Panc1 (cell line): Measurements from ENCODE around the gene RASGRP3. TPM values are rescaled to one million over a fixed set of nuclear protein-coding genes. Genes with fewer than 3 reads are reported as not detected.

Experiments
- ATAC-seq: fragments of 200-7000 bp; cut with Tn5 transposase; 2 replicates; pipeline ENCODE4 v1.9.1; 2020; ENCODE audit warnings: mild to moderate bottlenecking, moderate library complexity
- BruUV-seq: library from RNA; stranded (reverse); fragments of 400-500 nt; replicated peaks from 2 replicates; lab custom pipeline; 2021; lab: Mats Ljungman, UMichigan
- CTCF ChIA-PET: fragments of 300-600 bp; sonication (Branson Sonifier 250); formaldehyde crosslinking; loops from one replicate; lab custom pipeline; 2022; ENCODE audit warnings: antibody characterized with exemption; lab: Charles Lee
- POLR2A ChIA-PET: fragments of 300-600 bp; sonication (Branson Sonifier 250); formaldehyde crosslinking; loops from one replicate; lab custom pipeline; 2022; ENCODE audit warnings: antibody characterized with exemption; lab: Charles Lee
- DNase-seq: peaks from one replicate; pipeline ENCODE4 v3.0.0-alpha.2; 2010; ENCODE audit warnings: low read depth, low spot score
- H3K27ac ChIP-seq: 2 replicates; pipeline ENCODE4 v1.5.1; 2011; ENCODE audit warnings: mild to moderate bottlenecking, low read length, inconsistent platforms
- H3K27me3 ChIP-seq: fragments of 200-500 bp; sonication (Bioruptor generic); 2 replicates; pipeline ENCODE4 v1.6.0; 2014; ENCODE audit warnings: low read length, inconsistent platforms; ENCODE audit not compliant: control insufficient read depth, insufficient read depth
- H3K36me3 ChIP-seq: fragments of 200-500 bp; sonication (Bioruptor generic); 2 replicates; pipeline ENCODE4 v1.5.1; 2014; ENCODE audit warnings: inconsistent platforms, mild to moderate bottlenecking, low read length, moderate library complexity; ENCODE audit not compliant: control insufficient read depth, insufficient read depth
- H3K4me1 ChIP-seq: 2 replicates; pipeline ENCODE4 v1.5.1; 2011; ENCODE audit warnings: inconsistent platforms, mild to moderate bottlenecking, low read length, moderate library complexity; ENCODE audit not compliant: control insufficient read depth, insufficient read depth
- H3K4me3 ChIP-seq, 2 experiments: 2 replicates each; pipeline ENCODE4 v1.5.1; 2011 to 2012; ENCODE audit warnings: low read depth in 2 of 2, low read length in 2 of 2, mild to moderate bottlenecking in 2 of 2, inconsistent platforms in 1 of 2, moderate library complexity in 1 of 2
- H3K9me3 ChIP-seq: fragments of 200-500 bp; sonication (Bioruptor generic); 2 replicates; pipeline ENCODE4 v1.5.1; 2014; ENCODE audit warnings: low read depth, mild to moderate bottlenecking, inconsistent platforms, low read length, moderate library complexity; ENCODE audit not compliant: control insufficient read depth, insufficient read depth
- POLR2AphosphoS5 ChIP-seq: IDR thresholded peaks from 2 replicates; pipeline ENCODE4 v1.6.1; 2012; ENCODE audit warnings: mild to moderate bottlenecking, low read depth, low read length, moderate library complexity
- SIN3A ChIP-seq: IDR thresholded peaks from 2 replicates; pipeline ENCODE4 v1.6.1; 2012; ENCODE audit warnings: low read depth, mild to moderate bottlenecking, low read length, moderate library complexity, borderline replicate concordance; ENCODE audit not compliant: insufficient read depth
- TCF7L2 ChIP-seq: IDR thresholded peaks from 2 replicates; pipeline ENCODE4 v1.6.1; 2011; ENCODE audit warnings: mild to moderate bottlenecking, low read depth, low read length, inconsistent platforms
- in situ Hi-C: cut with HindIII; loops from 2 replicates; pipeline ENCODE4 v1.10.0; 2016; ENCODE audit warnings: low sequenced_read_pairs, low pct_unique_long_range_greater_than_20kb
- intact Hi-C: fragments of 100-400 bp; cut with micrococcal nuclease; formaldehyde crosslinking; loops from one replicate; pipeline ENCODE4 v1.10.0; 2022; ENCODE audit not compliant: unreplicated experiment
- total RNA-seq: library from RNA; stranded (reverse); gene quantifications from one replicate; pipeline ENCODE4 v1.2.1, GENCODE V29; 2021; ENCODE audit not compliant: unreplicated experiment
- TF ChIP-seq, protein P1 (sequence below): fragments of 450-650 bp; IDR thresholded peaks from 2 replicates; pipeline ENCODE4 v1.5.1; 2017; ENCODE audit warnings: mild to moderate bottlenecking
- TF ChIP-seq, protein P2 (sequence below), 2 experiments: IDR thresholded peaks; 2 replicates each; pipeline ENCODE4 v1.6.1; 2011 to 2012; ENCODE audit warnings: low read depth in 2 of 2, control low read depth in 1 of 2, low read length in 1 of 2, mild to moderate bottlenecking in 1 of 2, moderate library complexity in 1 of 2; ENCODE audit not compliant: insufficient read depth in 1 of 2

The RASGRP3 gene
- total RNA-seq, 1 experiment from 2014 or later = 2.6 TPM

DNA sequence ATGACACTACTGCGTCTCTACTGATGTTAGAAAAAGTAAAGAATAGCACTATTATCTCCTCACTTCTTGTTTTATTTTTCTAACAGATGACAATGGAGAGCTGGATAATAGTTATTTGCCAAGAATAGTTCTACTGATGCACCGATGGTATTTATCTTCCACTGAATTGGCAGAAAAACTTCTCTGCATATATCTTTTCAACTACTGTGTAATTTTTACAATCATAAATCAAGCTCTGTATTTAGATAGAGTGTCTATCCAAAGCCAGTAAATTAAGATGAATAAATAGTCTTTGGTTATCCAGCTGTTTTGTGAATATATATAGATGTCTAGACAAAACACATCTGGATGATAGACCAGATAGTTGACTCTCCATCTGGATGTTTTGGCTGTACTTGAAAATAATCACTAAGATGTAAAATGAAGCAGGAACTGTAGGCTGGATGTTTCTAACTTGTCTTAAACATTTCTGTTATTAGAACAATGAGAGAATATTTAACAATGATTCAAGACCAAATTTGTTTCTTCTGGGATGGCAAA is 40.1 kb downstream of the RASGRP3 start:
- no peak for ATAC-seq
- TF ChIP-seq SIN3A (no peak), TCF7L2 (no peak), POLR2AphosphoS5 (no peak)
- TF ChIP-seq, protein P1, sequence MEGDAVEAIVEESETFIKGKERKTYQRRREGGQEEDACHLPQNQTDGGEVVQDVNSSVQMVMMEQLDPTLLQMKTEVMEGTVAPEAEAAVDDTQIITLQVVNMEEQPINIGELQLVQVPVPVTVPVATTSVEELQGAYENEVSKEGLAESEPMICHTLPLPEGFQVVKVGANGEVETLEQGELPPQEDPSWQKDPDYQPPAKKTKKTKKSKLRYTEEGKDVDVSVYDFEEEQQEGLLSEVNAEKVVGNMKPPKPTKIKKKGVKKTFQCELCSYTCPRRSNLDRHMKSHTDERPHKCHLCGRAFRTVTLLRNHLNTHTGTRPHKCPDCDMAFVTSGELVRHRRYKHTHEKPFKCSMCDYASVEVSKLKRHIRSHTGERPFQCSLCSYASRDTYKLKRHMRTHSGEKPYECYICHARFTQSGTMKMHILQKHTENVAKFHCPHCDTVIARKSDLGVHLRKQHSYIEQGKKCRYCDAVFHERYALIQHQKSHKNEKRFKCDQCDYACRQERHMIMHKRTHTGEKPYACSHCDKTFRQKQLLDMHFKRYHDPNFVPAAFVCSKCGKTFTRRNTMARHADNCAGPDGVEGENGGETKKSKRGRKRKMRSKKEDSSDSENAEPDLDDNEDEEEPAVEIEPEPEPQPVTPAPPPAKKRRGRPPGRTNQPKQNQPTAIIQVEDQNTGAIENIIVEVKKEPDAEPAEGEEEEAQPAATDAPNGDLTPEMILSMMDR = no peak
- TF ChIP-seq, protein P2, sequence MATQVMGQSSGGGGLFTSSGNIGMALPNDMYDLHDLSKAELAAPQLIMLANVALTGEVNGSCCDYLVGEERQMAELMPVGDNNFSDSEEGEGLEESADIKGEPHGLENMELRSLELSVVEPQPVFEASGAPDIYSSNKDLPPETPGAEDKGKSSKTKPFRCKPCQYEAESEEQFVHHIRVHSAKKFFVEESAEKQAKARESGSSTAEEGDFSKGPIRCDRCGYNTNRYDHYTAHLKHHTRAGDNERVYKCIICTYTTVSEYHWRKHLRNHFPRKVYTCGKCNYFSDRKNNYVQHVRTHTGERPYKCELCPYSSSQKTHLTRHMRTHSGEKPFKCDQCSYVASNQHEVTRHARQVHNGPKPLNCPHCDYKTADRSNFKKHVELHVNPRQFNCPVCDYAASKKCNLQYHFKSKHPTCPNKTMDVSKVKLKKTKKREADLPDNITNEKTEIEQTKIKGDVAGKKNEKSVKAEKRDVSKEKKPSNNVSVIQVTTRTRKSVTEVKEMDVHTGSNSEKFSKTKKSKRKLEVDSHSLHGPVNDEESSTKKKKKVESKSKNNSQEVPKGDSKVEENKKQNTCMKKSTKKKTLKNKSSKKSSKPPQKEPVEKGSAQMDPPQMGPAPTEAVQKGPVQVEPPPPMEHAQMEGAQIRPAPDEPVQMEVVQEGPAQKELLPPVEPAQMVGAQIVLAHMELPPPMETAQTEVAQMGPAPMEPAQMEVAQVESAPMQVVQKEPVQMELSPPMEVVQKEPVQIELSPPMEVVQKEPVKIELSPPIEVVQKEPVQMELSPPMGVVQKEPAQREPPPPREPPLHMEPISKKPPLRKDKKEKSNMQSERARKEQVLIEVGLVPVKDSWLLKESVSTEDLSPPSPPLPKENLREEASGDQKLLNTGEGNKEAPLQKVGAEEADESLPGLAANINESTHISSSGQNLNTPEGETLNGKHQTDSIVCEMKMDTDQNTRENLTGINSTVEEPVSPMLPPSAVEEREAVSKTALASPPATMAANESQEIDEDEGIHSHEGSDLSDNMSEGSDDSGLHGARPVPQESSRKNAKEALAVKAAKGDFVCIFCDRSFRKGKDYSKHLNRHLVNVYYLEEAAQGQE (IDR thresholded peaks at IDR 0.05; ENCODE audit: insufficient read depth in 1 of 2, low read depth in 2 of 2, low read length in 1 of 2) = no peak
- DNase-seq = no peak
- H3K27me3 ChIP-seq = no peaks in the 10 kb centered on the region
- no peak overlapping the region for H3K4me3 ChIP-seq
- H3K4me1 ChIP-seq = no peaks in the 10 kb centered on the region
- BruUV-seq = no TSS peak
- CTCF ChIA-PET = no interaction called here
- H3K36me3 ChIP-seq = no peaks in the 10 kb centered on the region
- in situ Hi-C loops (no loop called here), intact Hi-C loops (no loop called here)
- no peaks in the 10 kb centered on the region for H3K9me3 ChIP-seq
- POLR2A ChIA-PET = no interaction called here
- no peak overlapping the region for H3K27ac ChIP-seq

DNA sequence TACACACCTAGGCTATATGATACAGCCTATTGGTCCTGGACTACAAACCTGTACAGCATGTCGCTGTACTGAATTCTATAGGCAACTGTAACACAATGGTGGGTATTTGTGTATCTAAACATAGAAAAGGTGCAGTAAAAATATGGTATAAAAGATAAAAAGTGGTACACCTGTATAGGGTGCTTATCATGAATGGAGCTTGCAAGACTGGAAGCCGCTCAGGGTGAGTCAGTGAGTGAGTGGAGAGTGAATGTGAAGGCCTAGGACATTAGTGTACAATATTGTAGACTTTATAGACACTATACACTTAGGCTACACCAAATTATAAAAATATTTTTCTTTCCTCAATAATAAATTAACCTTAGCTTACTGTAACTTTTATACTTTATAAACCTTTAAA is 41.8 kb downstream of the RASGRP3 start:
- no peak for TF ChIP-seq POLR2AphosphoS5
- ChIA-PET CTCF (no interaction called here), POLR2A (interaction anchor here (0.7 kb wide), 1 partner anchor 49 kb away, joined by 3 read pairs; no protein-coding TSS in a partner anchor)
- in situ Hi-C loops = no loop called here
- H3K27ac ChIP-seq = no peak overlapping the region
- no peak overlapping the region for H3K4me3 ChIP-seq
- no peaks in the 10 kb centered on the region for H3K36me3 ChIP-seq
- no peaks in the 10 kb centered on the region for H3K9me3 ChIP-seq
- DNase-seq (no peak), ATAC-seq (no peak)
- BruUV-seq = no TSS peak
- no peaks in the 10 kb centered on the region for H3K27me3 ChIP-seq
- no peaks in the 10 kb centered on the region for H3K4me1 ChIP-seq
- intact Hi-C loops = no loop called here

DNA sequence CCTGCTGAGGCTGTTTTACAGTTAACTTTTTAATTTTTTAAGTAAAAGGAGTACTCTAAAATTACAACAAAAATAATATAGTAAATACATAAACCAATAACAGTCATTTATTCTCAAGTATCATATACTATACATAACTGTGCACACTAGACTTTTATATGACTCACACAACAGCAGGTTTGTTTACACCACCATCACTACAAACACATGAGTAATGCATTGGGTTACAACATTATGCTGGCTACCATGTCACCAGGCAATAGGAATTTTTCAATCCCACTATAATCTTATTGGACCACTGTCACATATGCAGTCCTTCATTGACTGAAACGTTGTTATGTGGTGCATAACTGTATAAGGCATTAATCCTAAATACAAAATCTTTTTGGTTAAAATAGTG is 42.5 kb downstream of the RASGRP3 start:
- CTCF ChIA-PET = no interaction called here
- intact Hi-C loops = no loop called here
- DNase-seq = peak; percentile 60

More for the DNA sequence above, 42.5 kb downstream of the RASGRP3 start:
- Histone ChIP-seq H3K27ac (no peak overlapping the region), H3K4me1 (no peaks in the 10 kb centered on the region), H3K4me3 (no peak overlapping the region), H3K36me3 (no peaks in the 10 kb centered on the region), H3K27me3 (no peaks in the 10 kb centered on the region), H3K9me3 (no peaks in the 10 kb centered on the region)
- POLR2A ChIA-PET = no interaction called here
- no TSS peak for BruUV-seq
- ATAC-seq = peak; percentile 74; the same call in 1 of the 2 replicates
- TF ChIP-seq, protein P2 (IDR thresholded peaks at IDR 0.05; ENCODE audit: insufficient read depth in 1 of 2, low read depth in 2 of 2, low read length in 1 of 2) = no peak
- TF ChIP-seq POLR2AphosphoS5 (no peak), SIN3A (no peak), TCF7L2 (no peak)
- TF ChIP-seq, protein P1 = no peak
- in situ Hi-C loops = no loop called here
